ENCODE measurements around the gene GMIP.

GMIP gene

DNA sequence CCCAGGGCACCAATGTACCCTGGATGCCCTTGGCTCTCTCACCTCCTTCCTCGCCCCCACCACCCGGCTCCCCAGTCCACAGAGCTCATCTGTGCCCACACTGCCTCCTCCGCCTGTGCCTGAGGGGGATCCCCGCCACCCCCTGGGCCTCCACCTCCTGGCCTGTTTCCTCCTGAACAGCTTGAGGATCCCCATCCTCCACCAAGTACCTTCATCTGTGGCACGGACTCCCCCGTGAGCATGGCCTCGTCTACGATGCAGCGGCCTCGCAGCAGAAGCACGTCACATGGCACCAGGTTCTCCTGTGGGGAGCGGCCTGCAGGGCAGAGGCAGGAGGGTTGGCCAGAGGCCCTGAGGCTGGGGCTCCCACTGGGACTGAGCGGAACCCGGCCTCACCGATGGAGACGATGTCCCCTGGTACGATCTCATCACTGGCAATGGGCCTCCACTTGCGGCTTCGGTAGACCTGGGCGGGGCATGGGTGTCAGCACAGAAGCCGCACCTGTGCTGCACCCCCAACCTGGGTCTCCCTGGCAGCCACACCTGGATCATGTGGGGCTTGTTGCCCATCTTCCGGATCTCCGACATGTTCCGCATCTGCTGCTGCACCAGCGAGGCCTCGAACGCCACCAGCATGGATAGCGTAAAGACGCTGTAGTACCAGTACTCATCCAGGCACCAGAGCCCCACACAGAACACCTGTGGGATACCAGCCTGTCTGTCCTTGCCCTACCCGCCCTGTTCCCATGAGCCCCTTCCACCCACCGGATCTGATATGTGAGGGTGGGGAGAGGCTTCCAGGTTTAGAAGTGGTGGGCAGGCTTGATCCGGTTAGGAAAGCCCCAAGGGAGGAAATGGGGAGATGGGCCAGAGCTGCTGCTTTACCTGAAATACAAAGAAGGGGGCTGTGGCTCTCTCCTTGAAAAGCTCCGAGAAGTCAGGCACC, 13.3 kb upstream of the GMIP start:
- no peak for DNase-seq

DNA sequence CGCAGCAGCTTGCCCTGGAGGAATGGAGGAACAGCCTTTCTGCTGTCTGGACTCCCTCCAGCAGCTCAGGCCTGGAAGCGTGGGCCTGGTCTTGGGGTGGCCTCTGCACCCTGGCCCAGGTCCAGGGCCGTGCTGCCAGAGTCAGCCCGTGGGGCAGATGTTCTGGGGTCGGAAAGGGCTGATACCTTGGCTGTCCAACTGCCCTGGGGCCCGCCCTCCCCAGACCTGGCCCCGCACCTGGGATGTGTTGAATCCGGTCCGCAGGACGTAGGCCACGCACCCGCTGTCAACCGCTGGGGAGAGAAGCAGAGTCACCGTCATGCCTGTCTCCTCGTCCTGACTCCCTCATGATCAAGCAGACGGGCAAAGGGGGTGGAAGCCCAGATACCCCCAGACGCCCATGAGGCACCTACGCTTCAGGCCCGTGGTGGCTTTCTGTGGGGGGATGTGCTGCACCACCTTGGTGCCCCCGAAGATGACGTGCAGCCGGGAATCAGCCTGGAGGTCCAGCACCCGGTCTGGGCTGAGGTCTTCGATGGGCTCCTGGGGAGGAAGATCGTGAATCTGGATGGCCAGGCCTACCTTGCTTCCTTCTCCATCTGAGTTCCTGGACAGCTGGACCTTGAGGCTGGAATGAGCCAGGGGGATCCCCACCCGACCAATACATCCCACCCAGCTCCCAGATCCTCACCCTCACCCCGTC, 12.3 kb upstream of the GMIP start:
- no peak for DNase-seq

DNA sequence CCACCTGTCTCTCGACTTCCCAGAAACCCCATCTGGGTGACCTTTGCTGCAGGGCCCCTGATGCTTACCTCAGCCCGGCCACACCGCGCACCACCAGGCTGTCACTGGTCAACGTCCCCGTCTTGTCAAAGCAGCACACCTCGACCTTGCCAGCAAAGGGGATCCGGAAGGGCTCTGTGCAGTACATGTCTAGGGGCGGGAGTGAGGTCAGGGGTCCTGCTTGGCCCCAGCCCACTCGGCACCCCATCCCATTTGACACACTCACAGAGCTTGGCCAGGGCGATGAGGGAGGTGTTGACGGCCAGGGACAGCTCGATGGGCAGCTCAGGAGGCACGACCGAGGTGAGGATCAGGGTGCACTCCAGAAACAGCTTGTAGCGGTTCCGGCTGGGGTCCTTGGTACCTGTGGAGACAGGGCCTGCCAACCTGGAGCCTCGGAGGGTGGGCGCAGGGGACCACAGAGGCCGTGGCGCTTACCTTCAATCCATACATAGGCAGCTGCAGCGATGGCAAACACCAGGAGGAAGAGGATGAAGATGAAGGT, 11.7 kb upstream of the GMIP start:
- DNase-seq: no peak

DNA sequence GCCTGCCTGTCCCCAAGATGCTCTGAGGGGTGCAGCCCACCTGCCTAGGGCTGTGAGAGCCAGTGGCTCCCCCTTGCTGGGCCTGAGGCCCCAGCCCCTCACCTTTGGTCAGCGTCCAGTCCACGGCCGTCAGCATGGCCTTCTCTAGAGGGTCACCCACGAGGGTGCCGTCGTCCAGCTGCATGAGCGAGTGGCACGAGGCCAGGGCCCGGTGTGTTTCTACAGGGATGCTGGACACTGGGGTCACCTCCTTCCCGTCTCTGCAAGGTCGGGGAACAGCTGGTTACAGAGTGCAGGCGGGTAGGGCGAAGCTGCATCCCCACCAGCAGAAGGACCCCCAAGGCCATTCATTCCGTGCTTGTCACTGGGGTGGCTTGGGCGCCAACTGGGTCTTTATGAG, 11.0 kb upstream of the GMIP start:
- no peak for DNase-seq

DNA sequence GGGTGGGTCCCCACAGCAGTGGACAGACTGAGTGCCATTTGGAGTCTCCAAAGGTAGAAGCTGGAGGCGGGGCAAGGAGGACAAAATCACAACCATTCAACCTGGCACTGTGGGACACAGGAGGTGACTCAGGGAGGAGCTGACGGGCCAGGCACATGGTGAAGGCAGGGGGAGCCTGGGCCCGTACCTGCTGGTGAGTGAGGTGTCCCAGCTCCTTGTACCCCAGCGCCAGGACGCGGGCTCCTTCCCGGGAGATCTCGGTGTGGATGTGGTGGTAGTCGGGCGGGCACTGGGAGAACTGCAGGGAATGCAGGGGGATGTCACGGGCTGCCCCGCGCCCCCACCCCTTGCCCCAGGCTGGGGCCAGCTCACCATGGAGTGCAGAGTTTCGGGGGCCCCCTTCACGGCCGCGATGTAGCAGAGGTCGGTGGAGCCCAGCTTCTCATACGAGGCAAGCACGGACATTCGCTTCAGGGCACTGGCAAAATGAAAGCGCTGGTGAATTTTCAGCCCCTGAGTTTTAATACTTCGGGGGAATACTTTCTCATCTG, 10.2 kb upstream of the GMIP start:
- DNase-seq: no peak

DNA sequence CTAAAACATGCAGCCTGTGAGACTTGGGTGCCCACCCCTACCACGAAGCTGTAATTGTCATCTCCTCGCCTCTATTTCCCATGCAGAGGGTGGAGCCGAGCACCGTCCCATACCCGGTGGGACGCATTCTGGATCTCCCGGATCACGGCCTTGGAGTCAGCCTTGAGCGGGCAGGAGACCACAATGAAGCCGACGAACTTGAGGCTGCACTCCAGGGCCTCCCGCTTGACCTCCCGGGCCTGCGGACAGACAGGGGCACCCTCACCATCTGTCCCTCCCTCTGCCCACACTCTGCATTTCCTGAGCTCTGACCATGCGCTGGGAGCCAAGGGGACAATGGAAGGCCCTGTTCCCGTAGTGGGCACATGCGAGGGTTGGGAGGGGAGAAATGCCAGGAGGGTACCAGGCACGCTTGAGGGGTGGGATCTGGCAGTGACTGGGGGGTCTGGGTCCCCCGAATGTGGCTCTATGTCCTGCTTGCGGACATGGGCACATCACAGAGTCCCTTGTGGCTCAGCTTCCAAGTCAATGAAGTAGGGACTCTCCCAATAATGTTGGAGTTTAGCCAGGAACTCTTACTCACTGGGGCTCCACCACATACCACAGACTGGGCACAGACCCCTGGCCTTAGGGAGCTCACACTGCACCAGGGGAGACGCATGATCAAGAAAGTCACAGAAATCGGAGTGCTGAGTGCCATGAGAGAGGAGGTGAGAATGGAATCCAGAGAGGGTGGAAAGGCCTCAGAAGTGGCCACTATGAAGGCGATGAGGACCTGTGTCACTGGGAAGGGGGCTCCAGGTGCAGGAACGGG, 9.2 kb upstream of the GMIP start:
- DNase-seq: no peak

DNA sequence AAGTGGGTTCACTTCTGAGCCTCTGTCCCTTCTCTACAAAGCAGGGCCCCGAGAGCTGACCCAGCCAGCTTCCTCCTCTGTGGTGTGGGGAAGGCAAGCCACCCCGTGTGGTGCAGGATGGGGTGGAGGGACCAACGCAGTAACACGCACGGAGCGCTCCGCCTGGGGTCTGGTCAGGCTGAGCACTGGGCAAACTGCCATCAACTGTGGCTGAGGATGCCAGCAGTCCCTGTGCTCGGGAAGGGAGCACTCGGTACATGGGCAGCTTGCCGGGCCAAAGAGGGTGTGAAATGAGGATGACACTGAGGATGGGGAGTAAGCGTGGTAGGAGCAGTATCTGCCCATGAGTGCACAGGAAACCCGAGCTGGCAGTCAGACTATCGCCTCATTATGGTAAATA, 7.6 kb upstream of the GMIP start:
- no peak for DNase-seq

DNA sequence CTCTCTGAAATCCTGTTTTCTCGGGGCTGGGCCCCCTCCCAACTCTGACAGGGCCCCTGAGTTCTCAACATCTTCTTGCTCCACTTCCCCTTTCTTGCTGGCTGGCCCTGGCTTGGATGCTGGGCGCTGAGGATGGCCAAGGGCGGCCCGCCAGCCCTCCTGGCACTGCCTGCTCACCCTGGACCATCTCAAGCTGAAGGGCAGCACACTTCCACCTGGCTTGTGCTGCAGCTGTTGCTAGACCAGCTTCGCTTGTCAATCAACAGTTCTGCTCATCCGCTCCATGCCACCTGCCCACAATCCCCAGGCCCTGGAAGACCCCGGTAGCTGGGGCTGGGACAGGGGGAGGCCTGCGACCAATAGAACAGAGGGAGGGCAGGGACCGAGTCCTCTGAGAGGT, 6.9 kb upstream of the GMIP start:
- no peak for DNase-seq

DNA sequence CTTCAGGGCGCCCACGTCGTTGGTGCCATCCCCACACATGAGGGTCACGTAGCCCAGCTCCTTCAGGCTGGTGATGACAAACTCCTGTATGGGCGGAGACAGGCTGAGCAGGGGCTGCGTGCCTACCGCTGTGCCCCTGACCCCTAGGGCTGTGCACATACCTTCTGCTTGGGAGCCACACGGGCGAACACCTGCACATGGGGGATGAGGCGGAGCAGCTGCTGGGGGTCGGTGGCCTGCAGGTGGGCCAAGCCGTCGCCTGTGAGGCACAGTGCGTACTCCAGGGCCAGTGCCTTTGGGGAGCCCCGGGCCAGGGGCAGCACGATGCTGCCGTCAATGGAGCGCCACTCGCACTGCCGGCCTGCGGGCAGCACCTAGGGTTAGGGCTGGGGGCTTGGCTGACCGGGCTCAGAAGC, 6.1 kb upstream of the GMIP start:
- no peak for DNase-seq

DNA sequence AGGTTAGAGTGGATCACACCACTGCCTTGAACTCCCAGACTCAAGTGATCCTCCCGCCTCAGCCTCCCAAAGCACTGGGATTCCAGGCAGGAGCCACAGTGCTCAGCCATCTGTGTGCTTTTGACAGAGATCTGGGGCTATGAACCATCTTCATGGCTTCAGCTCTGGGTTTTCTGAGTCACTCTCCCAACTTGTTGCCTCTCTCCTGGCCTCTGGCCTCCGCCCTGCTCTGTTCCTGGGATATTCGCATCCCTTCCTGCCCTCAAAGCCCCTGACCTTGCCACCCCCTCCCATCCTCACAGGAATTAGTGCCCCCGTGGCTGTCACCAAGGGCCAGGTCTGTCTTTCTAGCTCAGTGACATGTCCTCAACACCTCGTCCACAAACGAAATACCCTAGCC, 5.7 kb upstream of the GMIP start:
- DNase-seq: no peak

DNA sequence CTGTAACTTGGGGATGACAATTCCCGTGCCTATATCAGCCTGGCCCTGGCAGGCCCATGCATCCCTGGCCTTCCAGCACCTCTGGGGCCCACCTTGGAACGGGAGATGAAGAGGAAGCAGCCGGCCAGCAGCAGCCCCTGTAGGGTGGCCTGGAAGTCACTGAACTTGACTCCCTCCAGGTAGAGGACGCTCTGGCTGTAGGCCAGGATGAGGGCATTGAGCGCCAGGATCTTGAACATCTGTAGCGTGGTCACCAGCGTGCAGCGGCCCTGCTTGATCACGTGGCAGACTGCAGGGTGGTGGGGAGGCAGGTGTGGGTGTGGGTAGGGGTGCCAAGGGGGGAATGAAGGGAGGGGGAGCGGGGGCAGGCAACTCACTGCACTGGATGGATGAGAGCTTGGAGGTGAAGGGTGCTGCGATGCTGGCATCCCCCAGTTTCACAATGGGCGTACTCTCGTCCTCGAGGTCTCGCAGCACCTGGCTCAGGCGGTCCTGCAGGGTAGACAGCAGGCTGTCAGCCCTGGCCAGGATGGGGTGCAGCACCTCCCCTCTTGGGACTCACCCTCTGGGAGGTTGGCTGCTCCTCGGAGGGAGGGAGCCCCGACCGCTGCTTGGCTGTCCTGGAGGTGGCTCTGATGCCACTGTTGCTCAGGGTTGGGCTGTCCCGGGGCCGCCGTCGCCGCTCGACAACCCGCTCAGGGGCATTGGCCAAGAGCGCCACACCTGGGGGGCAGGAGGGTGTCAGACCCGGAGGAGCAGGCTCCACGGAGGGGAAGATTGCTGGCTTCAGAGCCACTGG, 3.8 kb upstream of the GMIP start:
- no peak for DNase-seq

DNA sequence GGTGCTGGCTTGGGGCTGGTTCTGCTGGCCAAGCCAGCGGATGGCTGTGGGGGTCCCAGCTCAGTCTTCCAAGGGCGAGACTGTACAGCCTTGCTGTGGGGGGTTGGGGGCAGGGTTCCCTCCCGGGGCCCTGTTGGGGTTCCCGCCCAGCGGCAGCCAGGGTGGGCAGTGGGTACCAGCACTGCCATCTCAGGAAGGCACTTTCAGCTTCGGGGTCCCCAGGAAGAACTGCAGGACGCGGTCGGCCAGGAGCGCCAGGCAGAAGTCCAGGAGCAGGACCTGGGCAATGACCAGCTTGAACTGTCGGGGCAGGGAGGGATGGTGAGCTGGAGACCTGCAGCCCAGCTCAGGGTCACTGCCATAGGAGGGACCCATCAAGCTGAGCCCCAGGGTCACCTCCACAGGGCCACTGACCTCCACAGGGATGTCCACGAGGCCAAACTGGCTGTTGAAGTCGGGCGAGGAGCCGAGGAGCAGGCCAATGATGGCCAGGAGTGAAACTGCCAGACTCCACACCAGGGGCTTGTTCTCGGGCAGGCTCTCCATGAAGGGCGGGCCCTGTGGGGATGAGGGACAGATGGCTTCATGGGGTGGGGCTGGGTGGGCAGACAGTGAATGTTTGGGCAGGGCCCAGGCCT, 1.9 kb upstream of the GMIP start:
- no peak for DNase-seq

DNA sequence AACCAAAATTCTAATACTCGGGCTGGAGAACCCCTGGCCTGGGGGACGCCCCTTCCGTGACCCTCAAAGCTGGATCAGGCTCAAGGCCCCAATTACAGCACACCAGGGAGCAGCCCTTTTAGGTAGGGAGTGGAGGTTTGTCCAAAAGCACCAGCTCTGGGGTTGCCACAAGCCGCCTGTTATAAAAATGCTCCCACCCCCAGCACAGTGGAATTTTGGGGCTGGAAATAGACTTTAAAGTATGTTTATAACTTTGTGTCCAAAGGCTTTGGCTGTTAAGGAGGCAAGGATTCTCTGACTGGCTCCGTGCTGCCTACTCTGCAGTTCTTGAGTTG, 564 bp upstream of the GMIP start:
- no peak for DNase-seq

DNA sequence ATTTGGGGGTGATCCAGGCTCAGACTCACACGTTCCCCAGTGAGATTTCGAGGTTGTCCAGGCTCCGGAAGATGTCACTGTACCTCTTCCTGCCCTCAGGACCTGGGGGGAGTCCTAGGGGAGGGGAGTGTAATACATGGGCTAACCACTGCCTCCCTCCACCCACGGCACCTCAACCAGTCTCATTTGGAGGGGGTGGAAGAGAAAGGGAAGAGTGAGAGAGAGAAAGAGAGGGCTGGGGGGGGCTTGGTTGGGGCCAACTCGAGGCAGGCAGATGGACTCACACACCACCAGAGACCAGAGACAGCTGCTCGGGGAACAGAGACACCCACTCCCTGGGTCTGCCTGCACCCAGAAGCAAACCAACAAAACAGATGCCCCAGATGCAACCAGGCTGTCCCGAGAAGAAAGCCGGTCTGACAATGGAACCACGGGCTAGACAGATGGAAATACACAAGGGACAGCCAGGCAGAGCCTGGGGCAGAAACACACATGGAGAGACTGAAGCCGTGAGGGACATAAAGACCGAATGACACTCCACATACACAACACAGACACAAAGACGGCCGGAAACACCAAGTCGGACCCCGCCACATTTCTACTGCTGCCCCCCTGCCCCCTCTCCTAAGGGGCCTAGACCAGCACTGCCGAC, 825 bp downstream of the GMIP start:
- DNase-seq: no peak

DNA sequence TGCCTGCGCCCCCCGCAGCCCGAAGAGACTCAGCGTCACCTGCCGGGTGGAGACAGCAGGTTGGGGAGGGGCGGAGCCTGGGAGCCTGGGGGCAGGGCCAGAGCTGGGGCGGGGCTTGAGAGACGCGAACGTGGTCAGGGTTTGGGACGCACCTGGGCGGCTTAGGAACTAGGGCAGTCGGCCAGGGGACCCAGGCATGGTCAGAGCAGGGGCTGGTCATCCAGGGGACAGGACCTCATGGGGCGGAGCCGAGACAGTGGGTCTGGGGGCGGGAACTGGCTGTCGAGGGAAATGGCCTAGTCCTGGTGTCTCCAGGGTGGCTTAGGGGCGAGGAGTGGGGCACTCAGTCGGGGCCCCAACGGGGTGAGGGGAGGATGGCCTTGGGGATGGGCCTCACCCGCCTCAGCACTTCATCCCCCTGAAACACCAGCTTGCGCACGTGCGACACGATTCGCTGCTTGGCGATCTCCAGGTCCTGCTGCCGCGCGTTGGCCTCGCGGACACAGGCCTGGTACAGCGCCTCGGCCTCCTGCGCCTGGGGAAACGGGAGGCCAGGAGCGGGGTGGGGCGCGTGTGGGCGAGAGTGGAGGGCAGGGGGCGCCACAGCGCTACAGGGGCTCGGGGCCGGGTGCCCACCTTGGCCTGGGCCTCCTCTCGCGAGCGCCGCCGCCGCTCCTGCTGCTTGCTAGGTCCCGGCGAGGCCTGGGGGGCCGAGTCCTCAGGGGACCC, 5.8 kb downstream of the GMIP start:
- DNase-seq: no peak

DNA sequence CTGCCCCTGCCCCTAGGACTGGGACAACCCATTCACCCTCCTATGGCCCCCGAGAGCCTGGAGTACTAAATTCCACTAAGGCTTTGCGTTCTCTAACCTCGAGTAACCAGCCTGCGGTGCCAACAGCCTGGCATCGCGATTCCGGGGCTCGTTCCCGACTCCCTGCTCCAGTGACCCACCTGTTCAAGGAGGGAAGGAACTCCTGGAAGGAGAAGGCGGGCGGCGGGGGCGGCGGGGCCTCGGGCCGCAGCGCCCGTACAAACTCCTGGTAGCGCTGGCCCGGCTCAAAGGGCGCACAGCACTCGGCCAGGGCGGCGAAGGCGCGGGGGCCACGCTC, 6.3 kb downstream of the GMIP start:
- no peak for DNase-seq

DNA sequence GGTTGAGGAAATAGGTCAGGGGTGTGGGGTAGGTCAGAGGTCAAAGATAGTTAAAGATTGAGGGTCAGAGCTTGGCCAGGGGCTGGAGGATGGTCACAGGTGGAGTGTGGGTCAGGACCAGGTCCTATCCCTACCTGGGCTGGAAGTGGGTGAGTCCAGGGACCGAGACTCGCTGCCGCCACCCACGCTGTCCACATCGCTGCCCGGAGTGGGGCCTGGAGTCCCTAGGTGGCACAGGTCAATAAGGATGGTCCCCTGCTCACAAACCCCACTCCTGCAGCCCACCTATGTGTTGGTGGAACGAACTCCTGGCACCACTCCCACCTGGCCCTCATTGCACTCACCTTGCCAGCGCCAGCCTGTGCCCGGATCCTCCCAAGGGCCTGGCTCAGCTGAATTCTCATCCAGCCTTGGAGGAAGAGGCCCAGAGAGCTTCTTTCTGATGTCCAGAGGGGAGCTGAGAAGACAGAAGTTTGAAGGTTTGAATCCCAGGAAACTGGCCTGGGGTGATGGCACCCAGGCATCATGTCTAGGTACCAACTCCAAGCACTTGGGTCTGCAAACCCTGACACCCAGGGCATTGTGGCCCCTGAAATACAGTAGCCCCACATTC, 6.8 kb downstream of the GMIP start:
- no peak for DNase-seq

DNA sequence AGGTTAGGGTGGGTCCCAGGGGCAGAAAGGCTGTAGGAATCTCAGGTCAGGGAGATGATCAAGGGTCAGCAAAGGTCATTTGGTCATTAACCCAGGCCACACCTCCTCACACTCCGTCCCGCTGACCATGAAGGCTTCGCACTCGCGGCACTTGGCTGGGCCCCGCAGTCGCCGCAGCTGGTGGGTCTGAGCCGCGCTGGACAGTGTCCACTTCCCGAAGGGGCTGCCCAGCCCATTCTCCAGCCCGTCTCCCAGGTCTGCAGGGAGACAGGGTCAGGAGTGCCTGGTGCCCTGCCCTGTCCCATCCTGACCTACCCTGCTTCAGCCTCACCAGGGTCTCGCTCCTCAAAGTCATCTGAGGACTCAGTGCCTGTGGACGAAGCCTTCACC, 8.1 kb downstream of the GMIP start:
- DNase-seq: no peak

DNA sequence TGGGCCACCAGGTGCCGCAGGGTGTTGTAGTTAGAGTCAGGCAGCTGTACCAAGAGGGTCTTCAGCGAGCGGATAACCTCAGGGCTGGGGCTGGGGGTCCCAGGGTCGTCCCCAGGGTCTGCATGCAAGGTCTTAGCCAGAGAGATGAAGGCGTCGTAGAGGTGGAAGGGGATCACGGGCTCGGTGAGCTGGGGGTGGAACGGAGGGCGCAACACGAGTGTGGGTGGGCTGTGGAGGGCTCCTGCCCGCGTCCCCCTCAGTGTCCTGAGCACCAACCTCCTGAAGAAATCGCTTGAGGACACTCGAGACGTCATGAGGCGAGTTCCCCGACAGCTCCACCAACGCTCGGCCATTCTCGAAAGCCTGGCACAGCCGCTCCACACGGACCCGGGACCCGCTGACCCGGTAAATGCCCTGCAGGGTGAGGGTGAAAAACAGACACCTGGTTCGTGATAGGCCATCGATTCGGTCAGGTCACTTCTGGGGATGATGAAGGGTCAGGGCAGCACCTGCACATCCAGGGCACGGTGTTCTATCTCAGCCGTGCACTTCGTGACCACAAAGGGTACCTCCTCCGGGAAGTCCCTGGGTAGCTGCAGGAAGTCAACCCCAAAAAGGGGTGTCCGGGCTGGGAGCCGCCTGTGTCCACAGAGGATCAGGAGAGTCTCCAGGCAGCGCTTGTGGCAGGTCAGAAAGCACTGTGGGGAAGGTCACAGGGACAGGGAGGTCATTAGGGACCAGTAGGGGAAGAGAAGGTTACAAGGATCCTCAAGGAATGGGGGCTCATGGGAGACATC, 8.7 kb downstream of the GMIP start:
- no peak for DNase-seq

Measured in NCI-H187 (cell line).